Cardiac muscle cell (in vitro differentiated cells and primary cell): ENCODE measurements around the gene DDX23. TPM values are rescaled to one million over a fixed set of nuclear protein-coding genes. Genes with fewer than 3 reads are reported as not detected.
A peak's percentile ranks its signal among the peaks of the same experiment; 100 is the strongest.

Experiments used
- DNase-seq, 2 donors: peaks; one replicate each; pipeline versions ENCODE4 v3.0.0 to v3.0.0-alpha.2; 2010 to 2017; ENCODE audit warnings: low read depth in 1 of 2, low spot score in 1 of 2
- H3K27ac ChIP-seq: fragments of 200-600 bp; sonication (generic); 2 replicates; pipeline ENCODE4 v1.5.1; 2016
- H3K27me3 ChIP-seq: fragments of 200-600 bp; sonication (generic); 2 replicates; pipeline ENCODE4 v1.6.0; 2016; ENCODE audit warnings: control low read depth
- H3K36me3 ChIP-seq: fragments of 200-600 bp; sonication (generic); 2 replicates; pipeline ENCODE4 v1.5.1; 2016; ENCODE audit warnings: control low read depth
- H3K4me1 ChIP-seq: fragments of 200-600 bp; sonication (generic); 2 replicates; pipeline ENCODE4 v1.8.1; 2017; ENCODE audit warnings: low read depth, mild to moderate bottlenecking, mixed run types
- H3K4me3 ChIP-seq: fragments of 200-600 bp; sonication (generic); 2 replicates; pipeline ENCODE4 v1.5.1; 2016; ENCODE audit warnings: mild to moderate bottlenecking
- H3K9me3 ChIP-seq: fragments of 200-600 bp; sonication (generic); 2 replicates; pipeline ENCODE4 v1.5.1; 2017; ENCODE audit warnings: low read depth, mild to moderate bottlenecking, control low read depth
- CTCF ChIP-seq: IDR thresholded peaks from 2 replicates; pipeline ENCODE4 v1.5.1; 2012; ENCODE audit warnings: low read depth, mild to moderate bottlenecking, low read length
- polyA plus RNA-seq: library from polyadenylated mRNA; unstranded; fragments of >200 nt; fragmentation: Nextera tagmentation; extraction: Ambion mirVana; gene quantifications from 2 replicates; pipeline ENCODE4 v1.2.1, GENCODE V29; 2016
- total RNA-seq: library from RNA; depleted of rRNA; stranded (reverse); fragments of >200 nt; gene quantifications from 2 replicates; pipeline ENCODE4 v1.2.3, GENCODE V29; 2016

Gene DDX23
- total and polyA plus RNA-seq, 2 experiments from 2014 or later: 49.0 to 89.5 TPM

GRCh38 chr12:48811437-48812090 is 40.4 kb downstream of the DDX23 start:
- H3K9me3 ChIP-seq: no peaks in the 10 kb centered on the region
- TF ChIP-seq CTCF: no peak
- no peak overlapping the region for H3K4me3 ChIP-seq
- peaks cover under 1% of the 10 kb centered on the region for H3K27me3 ChIP-seq
- H3K4me1 ChIP-seq: peaks cover 15% of the 10 kb centered on the region
- H3K36me3 ChIP-seq: no peaks in the 10 kb centered on the region
- no peak overlapping the region for H3K27ac ChIP-seq
- no peak for DNase-seq

- no peaks in the 10 kb centered on the region for H3K9me3 ChIP-seq
- H3K36me3 ChIP-seq: no peaks in the 10 kb centered on the region
- H3K4me3 ChIP-seq: no peak overlapping the region
- peaks cover 11% of the 10 kb centered on the region for H3K4me1 ChIP-seq
- no peak overlapping the region for H3K27ac ChIP-seq
- no peak for TF ChIP-seq CTCF
- H3K27me3 ChIP-seq: no peaks in the 10 kb centered on the region
- peak in 1 of 2 donors; percentile 81 for DNase-seq
These were observed 41.0 kb downstream of the DDX23 start for GRCh38 chr12:48810903-48811431.

- no peak for DNase-seq
- Histone ChIP-seq H3K27ac (no peak overlapping the region), H3K9me3 (no peaks in the 10 kb centered on the region), H3K27me3 (no peaks in the 10 kb centered on the region), H3K36me3 (no peaks in the 10 kb centered on the region), H3K4me3 (no peak overlapping the region), H3K4me1 (peaks cover 7% of the 10 kb centered on the region)
- TF ChIP-seq CTCF: no peak
These were observed 44.0 kb downstream of the DDX23 start for GRCh38 chr12:48807981-48808380.

- Histone ChIP-seq H3K4me1 (no peaks in the 10 kb centered on the region), H3K27me3 (no peaks in the 10 kb centered on the region), H3K4me3 (no peak overlapping the region), H3K36me3 (no peaks in the 10 kb centered on the region), H3K9me3 (no peaks in the 10 kb centered on the region), H3K27ac (no peak overlapping the region)
- DNase-seq: no peak
- TF ChIP-seq CTCF: no peak
These were observed 48.3 kb downstream of the DDX23 start for GRCh38 chr12:48803675-48804074.

GRCh38 chr12:48800971-48801370 is 51.0 kb downstream of the DDX23 start:
- Histone ChIP-seq H3K27ac (no peak overlapping the region), H3K4me1 (no peaks in the 10 kb centered on the region), H3K27me3 (no peaks in the 10 kb centered on the region), H3K4me3 (no peak overlapping the region), H3K9me3 (no peaks in the 10 kb centered on the region), H3K36me3 (no peaks in the 10 kb centered on the region)
- TF ChIP-seq CTCF: no peak
- DNase-seq: no peak
